ENCODE measurements around the gene CDH24. TPM values are rescaled to one million over a fixed set of nuclear protein-coding genes. Genes with fewer than 3 reads are reported as not detected.
A peak's percentile ranks its signal among the peaks of the same experiment; 100 is the strongest.

The CDH24 gene
- total and polyA plus RNA-seq, 2 of the 13 experiments (the other 11 are each of a cell fraction or from before 2014, with no cell fraction given), result 0.69 to 0.99 TPM

- TF ChIP-seq, protein P1, sequence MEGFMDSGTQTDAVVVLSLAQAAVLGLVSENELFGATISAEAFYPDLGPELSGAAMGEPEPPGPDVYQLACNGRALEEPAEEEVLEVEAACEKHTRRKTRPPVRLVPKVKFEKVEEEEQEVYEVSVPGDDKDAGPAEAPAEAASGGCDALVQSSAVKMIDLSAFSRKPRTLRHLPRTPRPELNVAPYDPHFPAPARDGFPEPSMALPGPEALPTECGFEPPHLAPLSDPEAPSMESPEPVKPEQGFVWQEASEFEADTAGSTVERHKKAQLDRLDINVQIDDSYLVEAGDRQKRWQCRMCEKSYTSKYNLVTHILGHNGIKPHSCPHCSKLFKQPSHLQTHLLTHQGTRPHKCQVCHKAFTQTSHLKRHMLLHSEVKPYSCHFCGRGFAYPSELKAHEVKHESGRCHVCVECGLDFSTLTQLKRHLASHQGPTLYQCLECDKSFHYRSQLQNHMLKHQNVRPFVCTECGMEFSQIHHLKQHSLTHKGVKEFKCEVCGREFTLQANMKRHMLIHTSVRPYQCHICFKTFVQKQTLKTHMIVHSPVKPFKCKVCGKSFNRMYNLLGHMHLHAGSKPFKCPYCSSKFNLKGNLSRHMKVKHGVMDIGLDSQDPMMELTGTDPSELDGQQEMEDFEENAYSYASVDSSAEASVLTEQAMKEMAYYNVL (CRISPR knock-in tag; IDR thresholded peaks at IDR 0.05; ENCODE audit: borderline replicate concordance), result no peak
- no peak for TF ChIP-seq ZNF891 (CRISPR knock-in tag; IDR thresholded peaks at IDR 0.05)
- no peak for TF ChIP-seq HNRNPLL (IDR thresholded peaks at IDR 0.05; ENCODE audit: low read depth, low read length, poor library complexity, severe bottlenecking)
- TF ChIP-seq KDM5A (IDR thresholded peaks at IDR 0.05; ENCODE audit: borderline replicate concordance, low read length), result no peak
- TF ChIP-seq MAZ (IDR thresholded peaks at IDR 0.05; ENCODE audit: borderline replicate concordance, low read depth, low read length), result no peak
- no peak for TF ChIP-seq MAZ (CRISPR knock-in tag; IDR thresholded peaks at IDR 0.05; ENCODE audit: low read depth)
- no peak for TF ChIP-seq IRF9 (CRISPR knock-in tag; IDR thresholded peaks at IDR 0.05; ENCODE audit: borderline replicate concordance)
- TF ChIP-seq AHR (CRISPR knock-in tag; IDR thresholded peaks at IDR 0.05), result no peak
- TF ChIP-seq TBL1XR1 (IDR thresholded peaks at IDR 0.05; ENCODE audit: borderline replicate concordance, low read length, partially characterized antibody), result no peak
- no peak for TF ChIP-seq TEAD3 (CRISPR knock-in tag; optimal IDR thresholded peaks at IDR 0.05; ENCODE audit: borderline replicate concordance)
- TF ChIP-seq GTF3A (CRISPR knock-in tag; conservative IDR thresholded peaks at IDR 0.05), result no peak
- TF ChIP-seq SIX1 (CRISPR knock-in tag; IDR thresholded peaks at IDR 0.05; ENCODE audit: borderline replicate concordance), result no peak
- TF ChIP-seq ZNF749 (CRISPR knock-in tag; IDR thresholded peaks at IDR 0.05; ENCODE audit: borderline replicate concordance), result no peak
- no peak for TF ChIP-seq MTA1 (CRISPR knock-in tag; IDR thresholded peaks at IDR 0.05; ENCODE audit: borderline replicate concordance)
- TF ChIP-seq ZFX (CRISPR knock-in tag; IDR thresholded peaks at IDR 0.05; ENCODE audit: low read depth), result no peak
- TF ChIP-seq, protein P2, sequence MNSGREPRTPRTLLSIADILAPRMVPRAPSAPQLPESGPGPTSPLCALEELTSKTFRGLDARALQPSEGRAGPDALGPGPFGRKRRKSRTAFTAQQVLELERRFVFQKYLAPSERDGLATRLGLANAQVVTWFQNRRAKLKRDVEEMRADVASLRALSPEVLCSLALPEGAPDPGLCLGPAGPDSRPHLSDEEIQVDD (CRISPR knock-in tag; IDR thresholded peaks at IDR 0.05; ENCODE audit: borderline replicate concordance), result no peak
- TF ChIP-seq ZSCAN25 (CRISPR knock-in tag; IDR thresholded peaks at IDR 0.05), result peak; percentile 13; the same call in 1 of the 2 replicates
- TF ChIP-seq THAP8 (CRISPR knock-in tag; IDR thresholded peaks at IDR 0.05; ENCODE audit: borderline replicate concordance), result 0 out of 2 replicates have a peak, but pooled peaks have one; percentile 3
- TF ChIP-seq SP1 (IDR thresholded peaks at IDR 0.05), result no peak
- no peak; the same call in 1 of the 2 replicates for TF ChIP-seq SP1 (CRISPR knock-in tag; IDR thresholded peaks at IDR 0.05)
- no peak for TF ChIP-seq LCORL (IDR thresholded peaks at IDR 0.05)
- no peak for TF ChIP-seq LCORL (CRISPR knock-in tag; IDR thresholded peaks at IDR 0.05)
- TF ChIP-seq PLSCR1 (CRISPR knock-in tag; IDR thresholded peaks at IDR 0.05; ENCODE audit: borderline replicate concordance), result no peak
- no peak for TF ChIP-seq MLLT10 (CRISPR knock-in tag; IDR thresholded peaks at IDR 0.05)
- TF ChIP-seq NFIC (IDR thresholded peaks at IDR 0.05; ENCODE audit: low read length), result no peak
- TF ChIP-seq BRCA1 (CRISPR knock-in tag; IDR thresholded peaks at IDR 0.05), result no peak
- TF ChIP-seq ZNF292 (CRISPR knock-in tag; IDR thresholded peaks at IDR 0.05; ENCODE audit: borderline replicate concordance, low read depth), result no peak
Measured at GRCh38 chr14:23033801-23034497, 23.4 kb downstream of the CDH24 start (continued).
